DOHH2 (cell line): ENCODE results near the gene MAP2.

Experiments
- H3F3A ChIP-seq: fragments of 200-600 bp; sonication (generic), shearing (Covaris generic); 2 replicates; pipeline ENCODE4 v1.6.0; 2016; ENCODE audit warnings: antibody characterized with exemption, mild to moderate bottlenecking; ENCODE audit not compliant: control insufficient read depth, insufficient read depth
- H3K27ac ChIP-seq: fragments of 200-600 bp; sonication (generic); 2 replicates; pipeline ENCODE4 v1.5.1; 2014; ENCODE audit warnings: low read depth, mild to moderate bottlenecking, low read length, moderate library complexity
- H3K27me3 ChIP-seq: fragments of 200-600 bp; sonication (generic); 2 replicates; pipeline ENCODE4 v1.6.1; 2014; ENCODE audit warnings: mild to moderate bottlenecking, low read length, mixed read lengths; ENCODE audit not compliant: control insufficient read depth
- H3K36me3 ChIP-seq: fragments of 200-600 bp; sonication (generic); 2 replicates; pipeline ENCODE4 v1.6.1; 2014; ENCODE audit warnings: mild to moderate bottlenecking, low read length, moderate library complexity, mixed read lengths; ENCODE audit not compliant: control insufficient read depth
- H3K4me1 ChIP-seq: fragments of 200-600 bp; sonication (generic); 2 replicates; pipeline ENCODE4 v1.6.1; 2014; ENCODE audit warnings: mild to moderate bottlenecking, low read length, mixed read lengths; ENCODE audit not compliant: control insufficient read depth
- H3K4me2 ChIP-seq: fragments of 200-600 bp; sonication (generic); 2 replicates; pipeline ENCODE4 v1.6.0; 2014; ENCODE audit warnings: mild to moderate bottlenecking, low read length, moderate library complexity
- H3K4me3 ChIP-seq: fragments of 200-600 bp; sonication (generic); 2 replicates; pipeline ENCODE4 v1.5.1; 2014; ENCODE audit warnings: mild to moderate bottlenecking, low read length, mixed read lengths
- H3K79me2 ChIP-seq: fragments of 200-600 bp; sonication (generic); 2 replicates; pipeline ENCODE4 v1.6.1; 2014; ENCODE audit warnings: mild to moderate bottlenecking, low read length, mixed read lengths; ENCODE audit not compliant: control insufficient read depth
- H3K9me2 ChIP-seq: fragments of 200-600 bp; sonication (generic); replicated peaks from 2 replicates; pipeline ENCODE4 v1.6.1; 2014; ENCODE audit warnings: mild to moderate bottlenecking, low read length, mixed read lengths; ENCODE audit not compliant: control insufficient read depth
- H3K9me3 ChIP-seq: fragments of 200-600 bp; sonication (generic); 2 replicates; pipeline ENCODE4 v1.6.1; 2014; ENCODE audit warnings: antibody characterized with exemption, low read length, mixed read lengths; ENCODE audit not compliant: control insufficient read depth, insufficient read depth
- H4K20me1 ChIP-seq: fragments of 200-600 bp; sonication (generic); 2 replicates; pipeline ENCODE4 v1.6.0; 2014; ENCODE audit warnings: low read depth, mild to moderate bottlenecking, antibody characterized with exemption, low read length, moderate library complexity; ENCODE audit not compliant: control insufficient read depth, insufficient read depth
- EZH2phosphoT487 ChIP-seq: fragments of 200-600 bp; sonication (generic); IDR thresholded peaks from 2 replicates; pipeline ENCODE4 v1.6.1; 2017; ENCODE audit warnings: borderline replicate concordance, mild to moderate bottlenecking, antibody characterized with exemption, low read length, moderate library complexity, mixed read lengths
- TF ChIP-seq, protein P1 (sequence below): fragments of 200-600 bp; sonication (generic); IDR thresholded peaks from one replicate; pipeline ENCODE4 v1.5.1; 2014; ENCODE audit warnings: antibody characterized with exemption, mild to moderate bottlenecking, low read depth, low read length; ENCODE audit not compliant: poor library complexity, severe bottlenecking

The MAP2 gene

DNA sequence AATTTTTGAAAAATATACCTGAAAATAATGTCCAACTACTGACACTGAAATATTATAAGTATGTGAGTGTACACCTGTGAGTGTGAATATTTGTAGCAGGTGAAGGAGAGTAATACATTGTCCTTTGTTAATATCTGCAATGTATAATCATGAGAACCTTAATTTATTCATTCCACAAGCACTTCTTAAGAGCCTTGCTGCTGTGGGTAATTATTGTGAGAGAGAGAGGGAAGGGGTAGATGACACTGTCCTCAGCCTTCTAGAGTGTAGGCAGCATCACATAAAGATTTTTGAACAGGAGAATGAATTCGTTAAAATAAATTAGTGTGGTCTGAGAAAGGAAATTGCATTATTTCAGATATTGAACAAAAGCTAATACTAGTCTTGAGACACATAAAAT lies 157.2 kb downstream of the MAP2 start:
- H3K27ac ChIP-seq: no peak overlapping the region
- no peaks in the 10 kb centered on the region for H3K79me2 ChIP-seq
- TF ChIP-seq, protein P1, sequence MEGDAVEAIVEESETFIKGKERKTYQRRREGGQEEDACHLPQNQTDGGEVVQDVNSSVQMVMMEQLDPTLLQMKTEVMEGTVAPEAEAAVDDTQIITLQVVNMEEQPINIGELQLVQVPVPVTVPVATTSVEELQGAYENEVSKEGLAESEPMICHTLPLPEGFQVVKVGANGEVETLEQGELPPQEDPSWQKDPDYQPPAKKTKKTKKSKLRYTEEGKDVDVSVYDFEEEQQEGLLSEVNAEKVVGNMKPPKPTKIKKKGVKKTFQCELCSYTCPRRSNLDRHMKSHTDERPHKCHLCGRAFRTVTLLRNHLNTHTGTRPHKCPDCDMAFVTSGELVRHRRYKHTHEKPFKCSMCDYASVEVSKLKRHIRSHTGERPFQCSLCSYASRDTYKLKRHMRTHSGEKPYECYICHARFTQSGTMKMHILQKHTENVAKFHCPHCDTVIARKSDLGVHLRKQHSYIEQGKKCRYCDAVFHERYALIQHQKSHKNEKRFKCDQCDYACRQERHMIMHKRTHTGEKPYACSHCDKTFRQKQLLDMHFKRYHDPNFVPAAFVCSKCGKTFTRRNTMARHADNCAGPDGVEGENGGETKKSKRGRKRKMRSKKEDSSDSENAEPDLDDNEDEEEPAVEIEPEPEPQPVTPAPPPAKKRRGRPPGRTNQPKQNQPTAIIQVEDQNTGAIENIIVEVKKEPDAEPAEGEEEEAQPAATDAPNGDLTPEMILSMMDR: no peak
- no peak for TF ChIP-seq EZH2phosphoT487
- no peaks in the 10 kb centered on the region for H3F3A ChIP-seq
- H3K36me3 ChIP-seq: no peaks in the 10 kb centered on the region
- H3K4me3 ChIP-seq: no peak overlapping the region
- no peaks in the 10 kb centered on the region for H3K9me3 ChIP-seq
- no peaks in the 10 kb centered on the region for H3K4me1 ChIP-seq
- no peaks in the 10 kb centered on the region for H3K27me3 ChIP-seq
- no peak overlapping the region for H3K4me2 ChIP-seq
- H4K20me1 ChIP-seq: no peaks in the 10 kb centered on the region
- no peaks in the 10 kb centered on the region for H3K9me2 ChIP-seq

DNA sequence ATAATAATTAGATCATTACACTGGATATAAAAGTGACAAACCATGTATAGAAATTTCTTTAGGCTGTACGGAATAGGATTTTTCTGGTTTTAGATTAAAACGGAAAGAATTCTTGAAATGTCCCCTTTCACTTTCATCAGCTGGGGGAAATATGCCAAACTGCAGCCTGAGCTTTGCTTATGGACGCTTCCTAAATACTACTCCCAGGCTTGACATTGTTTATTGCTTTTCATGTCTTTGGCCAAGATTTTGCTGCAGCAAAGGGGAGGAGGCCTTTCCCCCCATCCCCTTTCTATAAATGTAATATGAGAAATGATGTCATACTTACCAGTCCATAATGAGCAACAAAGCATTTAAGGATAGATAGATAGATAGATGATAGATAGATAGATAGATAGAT lies 158.4 kb downstream of the MAP2 start:
- no peak overlapping the region for H3K4me2 ChIP-seq
- no peaks in the 10 kb centered on the region for H3K36me3 ChIP-seq
- no peaks in the 10 kb centered on the region for H3K79me2 ChIP-seq
- H3K4me3 ChIP-seq: no peak overlapping the region
- no peaks in the 10 kb centered on the region for H3F3A ChIP-seq
- no peak overlapping the region for H3K27ac ChIP-seq
- H3K9me2 ChIP-seq: no peaks in the 10 kb centered on the region
- no peaks in the 10 kb centered on the region for H4K20me1 ChIP-seq
- TF ChIP-seq, protein P1: no peak
- TF ChIP-seq EZH2phosphoT487: no peak
- H3K4me1 ChIP-seq: no peaks in the 10 kb centered on the region
- no peaks in the 10 kb centered on the region for H3K27me3 ChIP-seq
- no peaks in the 10 kb centered on the region for H3K9me3 ChIP-seq

DNA sequence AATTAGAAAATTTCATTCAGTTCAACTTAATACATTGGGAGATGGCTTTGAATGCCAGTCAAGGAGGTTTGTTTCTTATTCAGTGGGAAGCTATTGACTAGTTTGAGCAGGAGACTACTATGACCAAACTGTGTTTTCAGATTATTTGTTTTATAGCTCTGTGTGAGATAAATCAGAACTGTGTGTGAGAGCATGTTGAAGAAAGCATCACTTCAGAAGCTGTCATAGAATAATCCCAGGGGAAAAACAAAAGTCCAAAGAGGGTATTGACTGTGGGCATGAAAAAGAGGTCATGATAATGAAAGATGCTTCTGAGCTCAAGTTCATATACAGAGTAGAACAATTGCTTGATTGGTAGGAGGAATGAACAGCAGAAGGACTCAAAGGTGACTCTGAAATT lies 160.6 kb downstream of the MAP2 start:
- Histone ChIP-seq H3K27me3 (no peaks in the 10 kb centered on the region), H3K79me2 (no peaks in the 10 kb centered on the region), H3K4me1 (no peaks in the 10 kb centered on the region), H4K20me1 (no peaks in the 10 kb centered on the region), H3K27ac (no peak overlapping the region), H3K4me2 (no peak overlapping the region), H3F3A (no peaks in the 10 kb centered on the region), H3K36me3 (no peaks in the 10 kb centered on the region), H3K9me2 (no peaks in the 10 kb centered on the region), H3K9me3 (no peaks in the 10 kb centered on the region), H3K4me3 (no peak overlapping the region)
- TF ChIP-seq, protein P1: no peak
- TF ChIP-seq EZH2phosphoT487: no peak

DNA sequence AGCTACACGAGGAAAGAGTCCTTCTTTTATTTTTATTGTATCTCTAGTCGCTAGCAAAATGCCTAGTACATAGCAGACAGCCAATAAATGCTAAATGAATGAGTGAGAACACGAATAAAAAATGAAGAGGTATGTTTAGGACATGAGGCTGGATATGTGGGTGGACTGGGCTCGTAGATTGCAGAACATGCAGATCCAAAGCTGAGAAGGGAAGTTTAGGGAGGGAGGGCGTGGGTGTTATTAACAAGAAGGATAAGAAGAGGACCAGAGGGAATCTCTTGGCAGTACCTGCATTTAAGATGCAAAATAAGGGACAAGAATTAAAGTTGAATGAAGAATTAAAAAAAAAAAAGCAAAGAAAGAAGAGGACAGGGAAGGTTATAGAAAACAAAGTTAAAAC lies 161.1 kb downstream of the MAP2 start:
- no peak overlapping the region for H3K4me3 ChIP-seq
- H3K4me2 ChIP-seq: no peak overlapping the region
- H3K27me3 ChIP-seq: no peaks in the 10 kb centered on the region
- no peaks in the 10 kb centered on the region for H4K20me1 ChIP-seq
- H3K9me3 ChIP-seq: no peaks in the 10 kb centered on the region
- no peaks in the 10 kb centered on the region for H3K79me2 ChIP-seq
- H3K4me1 ChIP-seq: no peaks in the 10 kb centered on the region
- no peak overlapping the region for H3K27ac ChIP-seq
- H3F3A ChIP-seq: no peaks in the 10 kb centered on the region
- H3K9me2 ChIP-seq: no peaks in the 10 kb centered on the region
- TF ChIP-seq EZH2phosphoT487: no peak
- TF ChIP-seq, protein P1: no peak
- no peaks in the 10 kb centered on the region for H3K36me3 ChIP-seq
